Activated CD8-positive, alpha-beta T cell treated with anti-CD3 and anti-CD28 coated beads, Interleukin-2, amount 10 ng/mL, durations not matched to agents 7 days and 5 days (primary cell): ENCODE data around the gene FGD4. TPM values are rescaled to one million over a fixed set of nuclear protein-coding genes. Genes with fewer than 3 reads are reported as not detected.

ENCODE experiments used
- ATAC-seq: fragments of 150-1000 bp; cut with Tn5 transposase; one replicate; pipeline ENCODE4 v1.10.0; 2021; ENCODE audit warnings: moderate library complexity
- CTCF ChIA-PET: fragments of 350-600 bp; sonication (Branson Sonifier 250); formaldehyde crosslinking; loops from one replicate; lab custom pipeline; 2021; ENCODE audit warnings: antibody characterized with exemption; lab: Charles Lee
- POLR2A ChIA-PET: fragments of 350-600 bp; sonication (Branson Sonifier 250); formaldehyde crosslinking; loops from one replicate; lab custom pipeline; 2021; ENCODE audit warnings: antibody characterized with exemption; lab: Charles Lee
- DNase-seq: peaks from one replicate; pipeline ENCODE4 v3.0.0-alpha.2; 2020
- H3K27ac Mint-ChIP-seq: one replicate; pipeline ENCODE4 v1.8.0; 2021; ENCODE audit warnings: mild to moderate bottlenecking, mixed read lengths
- H3K27me3 Mint-ChIP-seq: one replicate; pipeline ENCODE4 v1.8.0; 2021; ENCODE audit warnings: low read depth, mixed read lengths
- H3K36me3 Mint-ChIP-seq: one replicate; pipeline ENCODE4 v1.8.0; 2021; ENCODE audit warnings: low read depth, mixed read lengths
- H3K4me1 Mint-ChIP-seq: one replicate; pipeline ENCODE4 v1.8.0; 2021; ENCODE audit warnings: low read depth, mixed read lengths
- H3K4me3 Mint-ChIP-seq: one replicate; pipeline ENCODE4 v1.8.0; 2021; ENCODE audit warnings: mild to moderate bottlenecking, mixed read lengths
- H3K9me3 Mint-ChIP-seq: one replicate; pipeline ENCODE4 v1.8.0; 2022; ENCODE audit warnings: mixed read lengths; ENCODE audit not compliant: insufficient read depth
- total RNA-seq, 2 experiments: library from RNA; stranded (reverse); gene quantifications; one replicate each; pipeline ENCODE4 v1.2.3, GENCODE V29; 2021

The FGD4 gene
- total RNA-seq, 2 experiments from 2014 or later: 0.66 to 0.68 TPM

DNA sequence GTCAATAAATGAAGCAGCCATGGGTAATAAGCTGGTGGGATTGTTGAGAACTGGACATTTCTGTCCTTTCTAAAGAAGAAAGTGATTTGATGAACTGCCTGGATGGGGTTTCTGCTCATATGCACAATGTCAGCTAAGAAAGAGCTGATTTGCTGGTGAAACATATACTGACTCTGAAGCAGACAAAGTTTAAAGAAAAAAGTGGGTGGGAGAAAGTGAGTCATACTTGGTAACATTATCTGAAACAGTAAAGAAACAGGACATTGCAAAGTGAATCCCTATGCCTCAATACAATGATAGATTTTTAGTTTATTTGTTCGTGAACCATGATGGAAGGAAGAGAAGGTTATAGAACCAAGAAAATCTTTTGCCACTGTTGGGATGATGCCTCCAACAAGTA is 184.2 kb downstream of the FGD4 start:
- ChIA-PET CTCF (interaction anchor here (0.7 to 1.3 kb wide), 2 partner anchors 8 to 23 kb away, joined by 3 read pairs; no protein-coding TSS in a partner anchor), POLR2A (interaction anchor here (0.8 kb wide), 1 partner anchor 8 kb away, joined by 3 read pairs; no protein-coding TSS in a partner anchor)
- Mint-ChIP-seq H3K27me3 (peaks cover 2% of the 10 kb centered on the region), H3K27ac (no peak overlapping the region), H3K36me3 (peaks cover 16% of the 10 kb centered on the region), H3K4me1 (peaks cover 37% of the 10 kb centered on the region), H3K4me3 (no peak overlapping the region), H3K9me3 (no peaks in the 10 kb centered on the region)
- no peak for ATAC-seq
- no peak for DNase-seq

DNA sequence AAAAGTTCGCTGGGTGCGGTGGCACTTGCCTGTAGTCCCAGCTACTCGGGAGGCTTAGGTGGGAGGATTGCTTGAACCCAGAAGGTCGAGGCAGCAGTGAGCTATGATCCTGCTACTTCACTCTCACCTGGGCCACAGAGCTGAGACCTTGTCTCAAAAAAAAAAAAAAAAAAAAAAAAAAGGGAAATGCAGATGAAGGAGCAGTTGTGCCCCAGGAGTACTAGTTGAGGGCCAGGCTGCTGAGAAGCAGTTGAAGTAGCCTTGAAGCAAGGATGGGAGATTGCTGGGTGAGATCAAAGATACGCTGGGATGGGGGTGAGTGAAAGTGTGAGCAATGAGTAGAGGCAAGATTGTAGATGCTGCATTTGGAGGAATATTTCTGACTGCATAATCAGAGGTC is 186.3 kb downstream of the FGD4 start:
- no peak for DNase-seq
- H3K27me3 Mint-ChIP-seq: no peaks in the 10 kb centered on the region
- H3K36me3 Mint-ChIP-seq: peaks cover 20% of the 10 kb centered on the region
- no peak overlapping the region for H3K4me3 Mint-ChIP-seq
- ChIA-PET CTCF (no interaction called here), POLR2A (no interaction called here)
- peaks cover 59% of the 10 kb centered on the region for H3K4me1 Mint-ChIP-seq
- peak overlapping the region; percentile 30 for H3K27ac Mint-ChIP-seq
- no peaks in the 10 kb centered on the region for H3K9me3 Mint-ChIP-seq
- ATAC-seq: no peak

DNA sequence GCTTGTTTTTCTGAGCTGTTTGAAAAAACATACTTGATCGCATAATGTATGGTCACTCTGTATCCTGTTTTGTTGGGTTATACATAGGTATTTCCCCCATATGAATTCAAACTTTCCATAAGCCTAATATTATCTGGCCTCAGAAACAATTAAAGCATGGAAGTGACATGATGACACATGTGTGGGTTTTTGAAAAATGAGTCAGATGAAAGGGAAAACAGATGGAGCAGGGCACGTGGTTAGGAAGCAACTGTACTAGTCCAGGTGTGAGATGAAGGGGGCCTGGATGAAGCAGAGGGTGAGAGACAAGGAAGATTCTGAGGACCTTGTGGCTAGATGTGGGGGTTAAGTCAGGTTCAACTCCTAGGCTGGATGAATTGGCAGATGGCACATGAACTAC is 187.0 kb downstream of the FGD4 start:
- H3K27ac Mint-ChIP-seq: peak overlapping the region; percentile 8
- no peak for ATAC-seq
- no peak for DNase-seq
- ChIA-PET POLR2A (no interaction called here), CTCF (no interaction called here)
- peaks cover 20% of the 10 kb centered on the region for H3K36me3 Mint-ChIP-seq
- no peaks in the 10 kb centered on the region for H3K9me3 Mint-ChIP-seq
- peaks cover 62% of the 10 kb centered on the region for H3K4me1 Mint-ChIP-seq
- no peaks in the 10 kb centered on the region for H3K27me3 Mint-ChIP-seq
- H3K4me3 Mint-ChIP-seq: no peak overlapping the region

DNA sequence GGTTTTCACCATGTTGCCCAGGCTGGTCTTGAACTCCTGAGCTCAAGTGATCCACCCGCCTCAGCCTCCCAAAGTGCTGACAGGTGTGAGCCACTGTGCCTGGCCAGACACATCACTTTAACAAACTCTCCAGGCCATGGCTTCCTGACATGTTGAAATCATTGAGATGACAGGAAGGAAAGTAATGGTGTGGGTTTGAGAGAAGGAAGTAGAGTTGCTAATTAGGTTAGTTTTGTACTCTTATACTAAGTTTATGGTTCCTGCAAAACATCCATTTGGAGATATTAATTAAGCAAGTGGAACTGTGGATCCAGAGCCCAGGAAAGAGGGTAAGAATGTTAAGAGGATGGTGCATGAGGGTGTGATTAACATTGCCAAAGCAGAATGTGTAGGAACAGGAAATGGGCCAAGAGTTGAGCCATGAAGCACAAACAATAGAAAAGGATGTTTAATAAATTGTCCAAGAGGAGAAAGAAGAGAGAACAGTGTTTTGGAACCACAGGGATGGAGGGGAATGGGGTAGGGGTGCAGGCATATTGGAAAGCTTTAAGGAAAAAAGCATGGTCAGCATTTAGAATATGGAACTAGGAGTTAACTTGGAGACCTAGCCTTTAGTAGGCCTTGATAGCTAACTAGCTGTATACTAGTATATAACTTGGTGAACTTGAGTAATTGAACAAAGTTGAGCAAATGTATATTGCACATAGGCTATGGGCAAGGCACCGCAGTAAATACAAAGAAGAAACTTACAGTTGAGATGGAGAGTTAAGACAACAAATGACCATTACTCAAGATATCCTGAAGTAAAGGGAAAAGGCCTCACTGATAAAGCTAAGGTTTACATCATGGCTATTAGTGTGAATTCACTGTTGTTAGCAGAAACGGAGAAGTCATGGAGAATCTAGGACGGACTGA is 188.5 kb downstream of the FGD4 start:
- Mint-ChIP-seq H3K27me3 (no peaks in the 10 kb centered on the region), H3K4me1 (peaks cover 60% of the 10 kb centered on the region), H3K4me3 (no peak overlapping the region), H3K36me3 (peaks cover 20% of the 10 kb centered on the region), H3K27ac (peak overlapping the region; percentile 92), H3K9me3 (no peaks in the 10 kb centered on the region)
- DNase-seq (no peak), ATAC-seq (no peak)
- CTCF ChIA-PET: interaction anchor here (0.7 to 1.0 kb wide), 2 partner anchors 17 to 70 kb away, joined by 3 to 4 read pairs; no protein-coding TSS in a partner anchor
- POLR2A ChIA-PET: no interaction called here

DNA sequence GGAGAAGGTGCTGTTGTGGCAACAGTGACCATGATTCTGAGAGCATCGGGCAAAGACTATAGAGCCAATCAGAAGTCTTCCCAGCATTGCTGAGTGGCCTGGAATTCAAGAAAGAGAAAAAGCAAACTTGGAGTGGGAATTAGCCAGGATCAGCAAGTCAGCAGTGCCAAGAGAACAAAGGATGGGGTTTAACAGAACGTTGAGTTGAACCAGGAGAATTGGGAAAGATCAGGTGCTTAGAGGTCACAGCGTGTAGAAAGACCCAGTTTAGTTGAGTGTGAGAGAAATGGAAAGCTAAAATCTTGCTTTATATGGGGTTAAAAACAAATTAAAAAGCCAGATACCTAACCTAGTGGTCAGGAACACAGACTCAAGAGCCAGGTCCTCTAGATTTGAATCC is 189.2 kb downstream of the FGD4 start:
- Mint-ChIP-seq H3K4me3 (peak overlapping the region; percentile 32), H3K36me3 (peaks cover 20% of the 10 kb centered on the region), H3K27ac (peak overlapping the region; percentile 92), H3K4me1 (peaks cover 58% of the 10 kb centered on the region), H3K9me3 (no peaks in the 10 kb centered on the region), H3K27me3 (no peaks in the 10 kb centered on the region)
- no peak for ATAC-seq
- DNase-seq: no peak
- ChIA-PET CTCF (interaction anchor here (0.7 to 1.0 kb wide), 2 partner anchors 16 to 70 kb away, joined by 3 to 4 read pairs; no protein-coding TSS in a partner anchor), POLR2A (no interaction called here)

DNA sequence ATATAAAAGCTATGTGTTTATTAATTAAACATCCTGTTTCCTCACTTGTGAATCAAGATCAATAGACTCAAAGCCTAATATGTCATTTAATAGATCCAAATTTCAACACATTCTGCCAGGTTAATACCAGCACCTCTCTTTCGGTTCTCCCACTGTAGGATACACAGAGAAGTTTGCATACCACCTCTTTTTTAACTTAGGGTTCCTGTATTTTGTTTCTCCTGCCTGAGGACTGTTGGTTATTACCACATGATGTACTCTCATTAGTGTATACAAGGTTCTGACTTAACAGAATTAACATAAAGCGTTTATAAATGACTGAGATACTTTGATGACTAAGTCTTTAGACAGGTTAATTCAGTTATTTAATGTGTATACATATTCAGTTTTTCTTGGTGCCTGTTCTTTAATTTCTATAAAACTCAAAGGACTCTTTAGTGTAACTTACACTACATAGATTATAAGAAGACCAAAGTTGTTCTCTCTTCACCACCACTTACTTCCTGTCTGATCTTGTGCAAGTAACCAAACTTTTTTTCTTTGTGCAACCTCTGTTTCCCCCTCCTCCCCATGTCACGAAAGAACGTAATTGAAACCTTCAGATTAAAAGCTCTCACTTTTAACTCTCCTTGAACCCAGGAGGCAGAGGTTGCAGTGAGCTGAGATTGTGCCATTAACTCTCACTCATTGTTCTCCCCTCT is 190.0 kb downstream of the FGD4 start:
- peak; percentile 86 for ATAC-seq
- no peaks in the 10 kb centered on the region for H3K9me3 Mint-ChIP-seq
- peaks cover 53% of the 10 kb centered on the region for H3K4me1 Mint-ChIP-seq
- CTCF ChIA-PET: interaction anchor here (0.7 to 1.0 kb wide), 5 partner anchors 9 to 68 kb away, joined by 3 to 5 read pairs (median 4); no protein-coding TSS in a partner anchor
- H3K4me3 Mint-ChIP-seq: peak overlapping the region; percentile 21
- POLR2A ChIA-PET: interaction anchor here (0.6 to 1.2 kb wide), 2 partner anchors 15 to 90 kb away, joined by 3 to 4 read pairs; partner anchors contain the start of gene DNM1L
- peak; percentile 52 for DNase-seq
- H3K27me3 Mint-ChIP-seq: no peaks in the 10 kb centered on the region
- H3K27ac Mint-ChIP-seq: peak overlapping the region; percentile 92
- H3K36me3 Mint-ChIP-seq: peaks cover 20% of the 10 kb centered on the region

DNA sequence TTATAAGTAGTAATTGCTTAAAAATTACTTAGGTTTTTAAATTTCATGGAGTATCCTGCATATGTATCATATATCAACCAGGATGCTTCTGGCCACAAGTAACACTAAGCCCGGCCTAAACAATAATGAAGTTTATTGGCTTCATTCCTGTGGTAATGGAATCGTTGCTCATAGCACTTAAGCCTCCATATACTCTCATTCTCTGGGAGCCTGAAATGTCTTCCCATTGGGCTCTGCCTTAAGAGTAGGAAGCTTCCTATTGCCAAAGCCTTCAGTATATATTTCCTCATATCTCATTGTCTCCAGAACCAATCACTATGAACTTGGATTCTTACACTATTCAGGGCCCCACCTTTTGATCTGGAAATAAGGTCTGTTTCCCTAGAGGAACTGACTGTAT is 195.9 kb downstream of the FGD4 start:
- ATAC-seq: no peak
- Mint-ChIP-seq H3K36me3 (peaks cover 2% of the 10 kb centered on the region), H3K27me3 (no peaks in the 10 kb centered on the region), H3K27ac (no peak overlapping the region), H3K4me3 (no peak overlapping the region), H3K4me1 (peaks cover 11% of the 10 kb centered on the region), H3K9me3 (no peaks in the 10 kb centered on the region)
- POLR2A ChIA-PET: no interaction called here
- CTCF ChIA-PET: no interaction called here
- no peak for DNase-seq

DNA sequence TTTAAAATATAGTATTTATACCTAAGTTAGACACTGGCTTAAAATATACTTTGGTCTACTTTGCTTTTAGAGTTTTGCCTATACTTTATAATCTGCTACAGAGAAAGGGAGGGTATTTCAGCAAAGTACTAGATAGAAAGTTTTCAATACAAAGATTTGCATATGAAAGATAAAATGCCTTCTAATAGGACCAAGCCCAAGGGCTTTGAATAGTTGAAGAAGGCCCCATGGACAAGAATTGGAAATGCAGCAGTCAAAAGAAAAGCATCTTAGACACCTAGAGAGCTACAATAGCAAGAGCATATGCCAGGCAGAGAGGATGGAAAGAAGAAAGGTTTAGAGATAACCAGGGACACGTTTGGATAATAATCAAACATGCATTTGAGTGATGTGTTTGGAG is 196.7 kb downstream of the FGD4 start:
- Mint-ChIP-seq H3K4me1 (peaks cover 4% of the 10 kb centered on the region), H3K27me3 (no peaks in the 10 kb centered on the region), H3K27ac (no peak overlapping the region), H3K36me3 (no peaks in the 10 kb centered on the region), H3K9me3 (no peaks in the 10 kb centered on the region), H3K4me3 (no peak overlapping the region)
- ChIA-PET CTCF (no interaction called here), POLR2A (no interaction called here)
- ATAC-seq (no peak), DNase-seq (no peak)

DNA sequence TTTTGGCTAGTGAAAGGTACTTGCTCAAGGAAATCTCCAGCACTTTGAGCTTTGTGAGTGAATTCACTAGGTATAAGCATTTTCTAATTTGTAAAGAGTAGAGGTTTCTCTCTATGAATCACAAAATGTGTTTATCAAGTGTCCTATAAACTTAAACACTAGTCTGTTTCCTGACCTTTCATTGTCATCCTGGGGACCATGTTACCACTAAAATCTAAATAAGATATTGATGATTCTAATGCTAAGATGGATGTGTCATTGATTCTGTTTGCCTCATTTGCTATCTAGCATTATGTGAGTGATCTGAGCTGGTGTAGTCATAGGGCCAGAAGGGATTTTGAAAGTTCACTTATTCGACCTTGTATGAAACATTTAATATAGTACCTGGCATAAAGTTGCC is 199.3 kb downstream of the FGD4 start:
- no peak for ATAC-seq

DNA sequence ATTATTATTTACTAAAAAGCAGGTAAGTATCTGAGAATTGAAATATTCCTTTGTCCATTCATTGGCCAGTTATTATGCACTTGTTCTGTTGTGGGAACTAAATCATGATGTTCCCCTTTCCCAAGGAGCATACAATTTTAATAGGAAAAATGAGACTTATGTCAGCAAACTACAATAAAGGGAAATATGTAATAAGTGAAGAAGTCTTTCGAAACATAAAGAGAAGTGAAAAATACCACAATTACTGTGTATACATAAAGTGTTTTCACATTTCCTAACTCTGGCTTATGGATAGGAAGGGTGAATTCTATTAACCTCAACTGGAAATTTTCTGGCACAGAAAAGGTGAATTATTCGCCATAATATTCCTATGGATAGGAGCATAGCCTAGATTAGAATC is 201.3 kb downstream of the FGD4 start:
- peaks cover 2% of the 10 kb centered on the region for H3K36me3 Mint-ChIP-seq
- H3K9me3 Mint-ChIP-seq: no peaks in the 10 kb centered on the region
- H3K27me3 Mint-ChIP-seq: no peaks in the 10 kb centered on the region
- no peak for DNase-seq
- no peak overlapping the region for H3K4me3 Mint-ChIP-seq
- ChIA-PET CTCF (interaction anchor here (1.4 kb wide), 1 partner anchor 71 kb away, joined by 3 read pairs; no protein-coding TSS in a partner anchor), POLR2A (no interaction called here)
- H3K27ac Mint-ChIP-seq: no peak overlapping the region
- H3K4me1 Mint-ChIP-seq: peaks cover 10% of the 10 kb centered on the region
- no peak for ATAC-seq

More for the DNA sequence above, 199.3 kb downstream of the FGD4 start:
- H3K27ac Mint-ChIP-seq: no peak overlapping the region
- H3K36me3 Mint-ChIP-seq: no peaks in the 10 kb centered on the region
- ChIA-PET POLR2A (no interaction called here), CTCF (interaction anchor here (1.0 kb wide), 1 partner anchor 9 kb away, joined by 4 read pairs; no protein-coding TSS in a partner anchor)
- H3K9me3 Mint-ChIP-seq: no peaks in the 10 kb centered on the region
- H3K4me1 Mint-ChIP-seq: peaks cover under 1% of the 10 kb centered on the region
- H3K4me3 Mint-ChIP-seq: no peak overlapping the region
- DNase-seq: no peak
- H3K27me3 Mint-ChIP-seq: no peaks in the 10 kb centered on the region

DNA sequence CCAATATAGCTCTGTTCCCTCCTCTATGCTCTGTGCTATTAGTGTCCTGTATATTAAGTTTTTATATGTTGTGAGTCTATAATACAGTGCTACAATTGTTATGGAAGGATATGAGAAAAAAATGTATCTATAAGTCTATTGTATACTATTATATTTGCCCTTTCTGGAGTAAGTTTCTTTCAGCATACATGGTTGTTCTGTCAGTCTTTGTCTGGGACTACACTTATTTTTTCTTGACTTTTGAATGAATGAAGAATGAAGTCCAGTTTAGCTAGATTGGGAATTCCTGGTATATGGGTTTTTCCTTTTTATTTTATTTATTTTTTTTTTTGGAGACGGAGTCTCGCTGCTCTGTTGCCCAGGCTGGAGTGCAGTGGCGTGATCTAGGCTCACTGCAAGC is 203.7 kb downstream of the FGD4 start:
- Mint-ChIP-seq H3K27me3 (no peaks in the 10 kb centered on the region), H3K9me3 (no peaks in the 10 kb centered on the region), H3K4me3 (no peak overlapping the region), H3K27ac (no peak overlapping the region), H3K36me3 (peaks cover 2% of the 10 kb centered on the region), H3K4me1 (peaks cover 10% of the 10 kb centered on the region)
- ChIA-PET CTCF (interaction anchor here (1.3 kb wide), 1 partner anchor 13 kb away, joined by 3 read pairs; no protein-coding TSS in a partner anchor), POLR2A (no interaction called here)
- no peak for DNase-seq
- ATAC-seq: no peak
